ENCODE data around the gene BNC2. TPM values are rescaled to one million over a fixed set of nuclear protein-coding genes. Genes with fewer than 3 reads are reported as not detected.

The BNC2 gene
- total and polyA plus RNA-seq, 2 of the 4 experiments (the other 2 are of a cell fraction), result 15.5 to 45.2 TPM

DNA sequence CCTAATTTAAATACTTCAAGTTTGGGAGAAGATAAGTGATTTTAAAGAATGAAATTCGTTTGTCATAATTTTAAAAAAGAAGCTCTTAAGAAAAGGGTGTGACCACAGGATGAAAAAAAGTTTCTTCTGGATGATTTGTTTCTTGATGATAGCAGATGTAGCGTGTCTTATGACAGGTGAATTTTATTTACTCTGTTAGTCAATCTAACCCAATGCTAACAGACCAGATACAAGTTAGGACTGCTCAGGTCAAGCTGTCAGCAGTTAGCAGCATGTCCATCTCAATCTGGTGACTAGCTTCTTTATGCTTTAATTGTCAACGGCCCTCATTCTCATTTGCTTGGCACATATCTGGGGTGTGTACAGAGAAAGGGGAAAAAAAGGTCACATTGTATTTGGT, 456.0 kb downstream of the BNC2 start:
- Histone ChIP-seq H3K4ac (ENCODE audit: low read depth, low read length) (peak overlapping the region; percentile 66; the same call in 1 of the 2 replicates), H3K4me2 (ENCODE audit: low read depth, low read length) (no peak overlapping the region), H2BK120ac (ENCODE audit: low read depth, low read length) (peak overlapping the region; percentile 73; the same call in 1 of the 2 replicates), H4K91ac (ENCODE audit: insufficient read depth, low read depth, low read length) (peak overlapping the region; percentile 61; the same call in 1 of the 2 replicates), H2AK5ac (ENCODE audit: low read depth, low read length) (peak overlapping the region; percentile 77), H3K14ac (replicated peaks; ENCODE audit: low read depth, low read length) (0 out of 2 replicates have a peak overlapping the region, but pooled peaks have one; percentile 55), H3K79me1 (ENCODE audit: low read depth in 1 of 2, low read length in 2 of 2) (peaks cover 0 to 6% of the 10 kb centered on the region in 2 experiments; a peak in 1 of 4 replicates), H3K27me3 (ENCODE audit: control insufficient read depth, insufficient read depth, low read length) (no peaks in the 10 kb centered on the region; the same call in 1 of the 2 replicates), H3K36me3 (ENCODE audit: control insufficient read depth, insufficient read depth, low read length) (peaks cover 8% of the 10 kb centered on the region), H3K9ac (ENCODE audit: low read depth, low read length) (no peak overlapping the region), H3K4me3 (ENCODE audit: insufficient read depth, low read depth, low read length) (no peak overlapping the region), H4K8ac (ENCODE audit: low read depth in 2 of 2, low read length in 2 of 2) (peak overlapping the region in 1 of 2 experiments; percentile 69; a peak in 3 of 4 replicates), H2AFZ (replicated peaks; ENCODE audit: low read length, poor library complexity) (no peak overlapping the region), H2BK5ac (ENCODE audit: low read depth, low read length, poor library complexity, severe bottlenecking) (peak overlapping the region; percentile 7), H2BK15ac (ENCODE audit: low read depth, low read length) (peak overlapping the region; percentile 84; the same call in 2 of the 3 replicates), H2AK9ac (replicated peaks; ENCODE audit: low read depth, low read length, poor library complexity) (no peak overlapping the region), H3K23ac (ENCODE audit: low read depth, low read length) (no peak overlapping the region; the same call in 1 of the 2 replicates), H3K9me1 (ENCODE audit: insufficient read depth, low read length) (peaks cover 8% of the 10 kb centered on the region; the same call in 1 of the 2 replicates), H3K4me1 (ENCODE audit: control insufficient read depth, insufficient read depth, low read length) (peaks cover 19% of the 10 kb centered on the region), H3K18ac (ENCODE audit: low read depth, low read length) (peak overlapping the region; percentile 62), H3K56ac (ENCODE audit: extremely low read depth, insufficient read depth, low read length) (no peak overlapping the region), H4K5ac (ENCODE audit: low read depth, low read length) (peak overlapping the region; percentile 27), H4K20me1 (ENCODE audit: insufficient read depth, low read length) (peaks cover 6% of the 10 kb centered on the region; the same call in 1 of the 2 replicates), H3K27ac (ENCODE audit: insufficient read depth, low read length) (no peak overlapping the region), H3K9me3 (ENCODE audit: control insufficient read depth, insufficient read depth, low read length) (no peaks in the 10 kb centered on the region), H2BK20ac (ENCODE audit: low read depth, low read length) (peak overlapping the region; percentile 64; the same call in 1 of the 2 replicates)
- no peak for TF ChIP-seq RFX5 (IDR thresholded peaks at IDR 0.05; ENCODE audit: low read depth, low read length)
- TF ChIP-seq, protein P1, sequence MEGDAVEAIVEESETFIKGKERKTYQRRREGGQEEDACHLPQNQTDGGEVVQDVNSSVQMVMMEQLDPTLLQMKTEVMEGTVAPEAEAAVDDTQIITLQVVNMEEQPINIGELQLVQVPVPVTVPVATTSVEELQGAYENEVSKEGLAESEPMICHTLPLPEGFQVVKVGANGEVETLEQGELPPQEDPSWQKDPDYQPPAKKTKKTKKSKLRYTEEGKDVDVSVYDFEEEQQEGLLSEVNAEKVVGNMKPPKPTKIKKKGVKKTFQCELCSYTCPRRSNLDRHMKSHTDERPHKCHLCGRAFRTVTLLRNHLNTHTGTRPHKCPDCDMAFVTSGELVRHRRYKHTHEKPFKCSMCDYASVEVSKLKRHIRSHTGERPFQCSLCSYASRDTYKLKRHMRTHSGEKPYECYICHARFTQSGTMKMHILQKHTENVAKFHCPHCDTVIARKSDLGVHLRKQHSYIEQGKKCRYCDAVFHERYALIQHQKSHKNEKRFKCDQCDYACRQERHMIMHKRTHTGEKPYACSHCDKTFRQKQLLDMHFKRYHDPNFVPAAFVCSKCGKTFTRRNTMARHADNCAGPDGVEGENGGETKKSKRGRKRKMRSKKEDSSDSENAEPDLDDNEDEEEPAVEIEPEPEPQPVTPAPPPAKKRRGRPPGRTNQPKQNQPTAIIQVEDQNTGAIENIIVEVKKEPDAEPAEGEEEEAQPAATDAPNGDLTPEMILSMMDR (conservative IDR thresholded peaks at IDR 0.05; ENCODE audit: low read depth, low read length), result no peak
- no CpG with 5 or more reads among the region's 3 CpGs for WGBS, 2 experiments (ENCODE audit: extremely low coverage in 2 of 2, insufficient read length in 1 of 2)
- BruUV-seq (replicated peaks), result no TSS peak
- ChIA-PET POLR2A (ENCODE audit: unreplicated experiment) (no interaction called here), CTCF (interaction anchor here (0.6 kb wide), 1 partner anchor 10 kb away, joined by 5 read pairs; no protein-coding TSS in a partner anchor)
- DNase-seq (no peak), ATAC-seq (ENCODE audit: low read depth) (no peak)
- in situ Hi-C loops (cut with MboI; ENCODE audit: low sequenced_read_pairs) (no loop called here), intact Hi-C loops (cut with micrococcal nuclease) (loop anchor here (2.0 to 10.0 kb wide), 6 partner anchors 77 to 540 kb away; no protein-coding TSS in a partner anchor), dilution Hi-C loops (cut with HindIII; ENCODE audit: low sequenced_read_pairs, unreplicated experiment) (no loop called here)
